GM19452 (cell line): ENCODE data around the gene ASB13.

Experiments
- ATAC-seq: cut with Tn5 transposase; IDR thresholded peaks from one replicate; pipeline ENCODE4 v1.9.1; 2021; ENCODE audit not compliant: unreplicated experiment

Gene ASB13

DNA sequence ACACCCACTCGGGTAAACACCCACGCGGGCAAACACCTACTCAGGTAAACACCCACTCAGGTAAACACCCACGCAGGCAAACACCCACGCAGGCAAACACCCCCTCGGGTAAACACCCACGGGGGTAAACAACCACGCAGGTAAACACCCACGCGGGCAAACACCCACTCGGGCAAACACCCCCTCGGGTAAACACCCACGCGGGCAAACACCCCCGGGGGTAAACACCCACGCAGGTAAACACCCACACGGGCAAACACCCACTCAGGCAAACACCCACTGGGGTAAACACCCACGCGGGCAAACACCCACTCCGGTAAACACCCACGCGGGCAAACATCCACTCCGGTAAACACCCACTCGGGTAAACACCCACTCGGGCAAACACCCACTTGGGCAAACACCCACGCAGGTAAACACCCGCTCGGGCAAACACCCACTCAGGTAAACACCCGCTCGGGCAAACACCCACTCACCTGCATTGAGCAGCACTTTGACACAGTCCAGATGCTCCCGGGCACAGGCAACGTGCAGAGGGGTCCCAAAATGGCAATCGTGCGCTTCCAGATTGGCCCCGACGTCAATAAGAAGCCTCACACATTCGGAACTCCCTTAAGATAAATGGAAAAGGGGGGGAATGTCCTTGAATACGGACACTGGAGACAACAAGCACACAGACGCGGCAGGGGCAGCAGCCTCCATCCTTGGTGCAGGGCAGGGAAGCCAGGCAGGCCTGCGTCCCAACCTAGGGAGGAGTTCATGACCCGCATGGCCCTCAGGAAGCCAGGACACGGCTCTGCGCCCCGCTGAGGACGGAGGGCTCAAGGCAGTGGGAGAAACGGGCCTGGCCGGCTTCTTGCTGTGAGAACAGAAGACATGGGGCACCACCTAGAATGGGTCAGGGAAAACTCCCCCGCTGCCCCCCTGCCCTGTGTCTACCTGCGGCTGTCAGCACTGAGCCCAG lies 17.6 kb downstream of the ASB13 start:
- no peak for ATAC-seq

DNA sequence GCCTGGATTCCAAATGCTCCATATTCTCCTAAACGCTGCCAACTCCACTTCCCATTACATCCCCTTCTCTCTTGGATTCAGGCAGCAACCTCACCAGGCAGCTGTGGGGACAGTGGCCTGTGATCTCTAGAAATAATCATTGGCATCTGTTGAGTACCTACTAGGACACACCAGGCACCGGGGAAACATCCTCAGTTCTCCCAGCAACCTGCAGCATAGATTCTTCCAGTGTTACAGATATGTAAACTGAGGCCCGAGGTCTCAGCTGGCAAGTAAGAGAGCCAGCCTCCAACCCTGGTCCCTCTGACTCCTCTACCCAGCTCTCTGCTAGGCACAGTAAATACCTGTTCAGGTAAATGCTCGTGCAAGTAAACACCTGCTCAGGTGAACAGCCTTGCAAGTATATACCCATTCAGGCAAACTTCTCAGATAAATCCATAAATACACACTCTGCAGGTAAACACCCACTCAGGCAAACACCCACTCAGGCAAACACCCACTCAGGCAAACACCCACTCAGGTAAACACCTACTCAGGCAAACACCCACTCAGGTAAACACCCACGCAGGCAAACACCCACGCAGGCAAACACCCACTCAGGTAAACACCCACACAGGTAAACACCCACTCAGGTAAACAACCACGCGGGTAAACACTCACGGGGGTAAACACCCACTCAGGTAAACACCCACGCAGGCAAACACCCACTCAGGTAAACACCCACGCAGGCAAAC lies 18.7 kb downstream of the ASB13 start:
- ATAC-seq: no peak

DNA sequence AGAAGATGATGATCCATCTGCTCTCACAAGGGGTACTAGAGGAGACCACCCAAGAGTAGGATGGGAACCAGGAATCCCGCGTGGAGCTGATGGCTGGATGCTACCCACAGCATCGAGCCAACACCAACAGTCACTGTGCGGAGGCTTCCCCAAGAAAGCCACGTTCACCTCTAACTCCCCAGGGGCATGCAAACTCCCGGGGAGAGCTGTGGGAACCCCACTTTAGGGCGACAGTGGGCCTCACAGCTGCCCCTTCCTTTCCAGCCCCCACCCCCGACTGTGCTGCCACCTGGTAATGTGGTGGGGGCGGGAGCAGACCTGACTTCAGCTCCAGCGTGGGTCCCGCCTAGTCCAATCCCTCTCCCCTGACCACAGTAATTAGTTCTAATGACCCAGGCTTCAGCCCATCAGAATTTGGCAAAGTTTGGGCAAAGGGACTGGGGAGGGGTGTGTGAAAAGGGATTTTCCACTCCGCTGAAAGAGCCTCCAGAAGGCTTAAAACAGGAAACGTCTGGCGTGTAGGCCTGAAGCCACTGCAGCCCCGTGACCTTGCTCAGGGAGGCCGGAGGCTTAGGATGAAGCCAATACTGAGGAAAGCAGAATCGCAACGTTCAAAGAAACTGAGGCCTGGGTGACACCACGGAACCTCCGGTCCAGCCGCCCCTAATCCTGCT lies 20.3 kb downstream of the ASB13 start:
- no peak for ATAC-seq

GRCh38 chr10:5645375-5645774 lies 21.0 kb downstream of the ASB13 start:
- ATAC-seq: no peak

DNA sequence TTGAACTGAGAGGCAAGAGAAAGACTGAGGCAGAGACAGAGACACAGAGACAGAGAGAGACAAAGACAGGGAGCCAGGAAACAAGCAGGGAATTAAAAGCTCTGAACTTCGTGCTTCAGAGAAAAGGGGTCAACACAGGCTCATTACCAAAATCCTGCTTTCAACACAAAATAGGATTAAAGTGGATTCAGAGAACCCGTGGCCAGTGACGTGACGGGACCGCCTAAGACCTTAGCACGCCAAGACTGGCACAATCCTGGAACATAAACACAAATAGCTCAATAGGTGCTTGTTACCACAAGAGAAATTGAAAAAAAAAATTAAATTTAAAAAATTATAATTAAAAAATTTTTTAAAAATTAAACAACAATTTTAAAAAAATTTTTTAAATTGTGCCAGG lies 21.5 kb downstream of the ASB13 start:
- no peak for ATAC-seq

DNA sequence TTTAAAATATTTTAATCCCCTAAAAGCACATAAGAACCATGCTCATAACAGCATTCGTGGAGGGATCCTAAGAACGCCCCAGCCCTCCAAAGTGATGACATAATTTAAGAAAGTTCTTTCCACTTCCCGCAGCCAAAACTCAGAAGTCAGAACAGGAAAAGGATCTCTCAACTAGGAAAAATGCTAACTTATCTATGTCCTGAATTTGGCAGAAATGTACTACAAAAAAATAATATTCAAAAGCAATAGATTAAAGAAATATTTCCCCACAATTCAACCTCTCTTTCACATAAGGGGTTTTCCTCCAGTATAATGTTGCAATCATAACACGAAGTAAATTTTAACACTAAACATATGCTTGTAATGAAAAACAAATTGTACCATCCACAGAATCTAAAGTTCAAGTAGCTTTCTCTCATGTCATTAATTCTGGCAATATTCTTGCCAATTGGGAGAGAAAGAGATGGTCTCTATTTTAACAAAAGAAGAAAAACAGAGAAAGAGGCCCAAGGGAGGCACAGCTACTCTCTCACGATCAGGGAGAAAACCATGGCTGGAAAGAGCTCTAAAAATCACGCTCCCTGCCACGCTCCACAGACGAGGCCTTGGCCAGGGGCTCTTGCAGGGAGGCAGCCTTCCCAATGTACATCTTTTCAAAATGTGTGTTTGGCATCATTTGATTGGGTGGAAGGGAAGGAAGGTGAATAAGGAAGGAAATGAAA lies 22.9 kb downstream of the ASB13 start:
- ATAC-seq: no peak

- ATAC-seq: no peak
Observed at GRCh38 chr10:5641501-5641900, 24.9 kb downstream of the ASB13 start.

GRCh38 chr10:5640501-5640900 lies 25.9 kb downstream of the ASB13 start:
- no peak for ATAC-seq

DNA sequence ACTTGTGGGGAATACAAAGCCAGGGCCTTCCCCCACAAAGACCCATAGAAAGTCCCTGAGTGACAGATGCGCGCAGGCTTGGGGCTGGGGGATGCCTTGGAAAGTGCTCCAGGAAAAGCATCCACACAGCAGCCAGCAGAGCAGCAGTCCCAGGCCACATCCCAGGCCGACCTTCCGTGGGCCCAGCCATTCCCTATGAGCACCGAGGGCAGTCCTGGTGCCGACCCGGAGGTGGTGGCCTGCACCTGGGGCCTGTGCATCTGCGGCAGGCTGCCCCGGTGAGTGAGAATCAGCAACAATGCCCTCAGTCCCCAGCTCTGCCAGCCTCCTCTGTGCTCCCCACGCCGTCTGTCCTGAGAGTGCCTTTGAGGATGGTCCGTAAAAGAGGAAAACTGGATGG lies 26.4 kb downstream of the ASB13 start:
- ATAC-seq: no peak

GRCh38 chr10:5639066-5639465 lies 27.3 kb downstream of the ASB13 start:
- no peak for ATAC-seq

DNA sequence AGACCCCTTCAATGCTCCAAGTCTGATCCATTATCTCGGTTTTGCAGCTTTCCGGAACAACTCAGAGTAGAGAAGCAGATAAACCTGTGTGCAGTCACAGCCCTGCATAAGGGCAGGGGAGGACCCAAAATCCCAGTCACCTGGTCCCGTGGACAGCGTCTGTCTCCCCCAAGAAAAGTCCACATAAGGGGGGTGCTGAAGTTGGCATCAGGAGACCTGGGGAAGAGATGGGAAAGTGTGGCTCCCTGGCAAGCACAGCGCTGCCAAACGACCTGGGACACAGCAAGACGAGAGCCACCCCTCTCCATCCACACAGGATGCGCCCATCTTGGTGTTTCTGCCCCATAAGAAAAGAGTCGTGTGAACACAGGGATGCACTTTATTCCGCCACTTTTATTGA lies 27.9 kb downstream of the ASB13 start:
- ATAC-seq: no peak

DNA sequence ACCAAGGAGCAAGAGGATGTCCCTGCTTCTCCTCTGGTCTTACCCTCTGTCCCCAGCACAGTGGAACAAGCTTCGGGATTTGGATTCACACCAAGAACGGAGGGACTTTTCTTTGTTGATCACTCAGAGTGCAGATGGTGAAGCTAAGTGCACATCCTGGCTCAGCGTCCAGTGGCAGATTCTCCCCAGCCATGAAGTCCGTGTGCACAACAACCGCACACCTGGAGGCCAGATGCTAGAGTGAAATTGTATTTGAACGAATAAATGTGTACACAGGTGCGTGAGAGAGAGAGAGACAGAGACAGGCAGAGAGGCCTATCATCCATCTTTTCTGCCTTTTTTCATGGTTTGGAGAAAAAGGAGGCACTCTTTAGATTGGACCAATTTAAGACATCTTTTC lies 31.5 kb downstream of the ASB13 start:
- ATAC-seq: no peak

- ATAC-seq: no peak
Observed at GRCh38 chr10:5633166-5633749, 33.1 kb downstream of the ASB13 start.

- no peak for ATAC-seq
Observed at GRCh38 chr10:5632446-5632845, 33.9 kb downstream of the ASB13 start.

GRCh38 chr10:5631936-5632335 lies 34.5 kb downstream of the ASB13 start:
- no peak for ATAC-seq

DNA sequence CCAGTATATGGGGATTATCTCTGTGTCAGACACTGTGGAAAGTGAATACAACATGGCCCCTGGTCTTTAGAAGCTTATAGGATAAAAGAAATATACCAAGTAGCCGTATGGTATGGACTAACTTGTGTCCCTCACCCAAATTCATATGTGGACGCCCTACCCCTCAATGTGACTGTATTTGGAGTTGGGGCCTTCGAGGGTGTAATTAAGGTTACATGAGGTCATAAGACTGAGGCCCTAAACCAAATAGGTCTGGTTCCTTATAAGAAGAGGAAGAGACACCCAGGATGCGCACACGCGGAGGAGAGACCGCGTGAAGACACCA lies 36.3 kb downstream of the ASB13 start:
- no peak for ATAC-seq

- peak; percentile 89 for ATAC-seq
Observed at GRCh38 chr10:5629303-5630111, 36.9 kb downstream of the ASB13 start.

- ATAC-seq: no peak
Observed at GRCh38 chr10:5628451-5629302, 37.7 kb downstream of the ASB13 start.

- no peak for ATAC-seq
Observed at GRCh38 chr10:5627486-5628044, 38.8 kb downstream of the ASB13 start.
